Measurements from ENCODE around the gene STOX2. TPM values are rescaled to one million over a fixed set of nuclear protein-coding genes. Genes with fewer than 3 reads are reported as not detected.

STOX2 gene
- polyA plus RNA-seq, 1 of the 3 experiments (the other 2 are of a cell fraction): 0.16 TPM

- TF ChIP-seq POLR2AphosphoS5 (IDR thresholded peaks at IDR 0.05; ENCODE audit: low read depth, low read length) (no peak), SMC3 (IDR thresholded peaks at IDR 0.05; ENCODE audit: low read depth, low read length) (no peak), PBX3 (IDR thresholded peaks at IDR 0.05) (no peak), TEAD4 (IDR thresholded peaks at IDR 0.05; ENCODE audit: borderline replicate concordance, insufficient read depth) (no peak), FOXJ3 (CRISPR knock-in tag; IDR thresholded peaks at IDR 0.05) (no peak), JUND (IDR thresholded peaks at IDR 0.05) (no peak), RXRA (IDR thresholded peaks at IDR 0.05; ENCODE audit: borderline replicate concordance, low read depth) (no peak), GABPA (IDR thresholded peaks at IDR 0.05; ENCODE audit: low read depth) (no peak), ELF1 (IDR thresholded peaks at IDR 0.05) (no peak), FOSL2 (IDR thresholded peaks at IDR 0.05; ENCODE audit: borderline replicate concordance, low read depth) (no peak), REST (IDR thresholded peaks at IDR 0.05; ENCODE audit: low read depth, low read length) (no peak), ZBTB33 (IDR thresholded peaks at IDR 0.05; ENCODE audit: borderline replicate concordance, low read depth) (no peak), YY1 (IDR thresholded peaks at IDR 0.05; ENCODE audit: low read depth) (no peak), USF2 (IDR thresholded peaks at IDR 0.05; ENCODE audit: borderline replicate concordance, low read depth, low read length) (no peak)
- no peak overlapping the region for H3K27ac ChIP-seq (ENCODE audit: low read depth in 2 of 2, low read length in 1 of 2)
Observed at GRCh38 chr4:183858011-183858615, 47.0 kb upstream of the STOX2 start.

More at GRCh38 chr4:183858011-183858615, 47.0 kb upstream of the STOX2 start:
- ChIA-PET POLR2A (no interaction called here), CTCF (interaction anchor here (1.2 to 2.4 kb wide), 4 partner anchors 9 to 48 kb away, joined by 3 to 8 read pairs (median 4); no protein-coding TSS in a partner anchor)
- no peaks in the 10 kb centered on the region for H3K9me2 ChIP-seq
- no peak overlapping the region for H3K4me3 ChIP-seq (ENCODE audit: low read depth in 2 of 2, low read length in 1 of 2)
- peaks cover 0 to 6% of the 10 kb centered on the region in 2 experiments; a peak in 1 of 4 replicates for H3K4me1 ChIP-seq (ENCODE audit: control insufficient read depth in 1 of 2, insufficient read depth in 2 of 2, low read depth in 1 of 2, low read length in 1 of 2)
- no peaks in the 10 kb centered on the region for H3K9me3 ChIP-seq
- H3K9ac ChIP-seq: no peak overlapping the region
- no peaks in the 10 kb centered on the region for H3F3A ChIP-seq (replicated peaks; ENCODE audit: insufficient read depth)
- H2AFZ ChIP-seq (ENCODE audit: low read depth): no peak overlapping the region
- no peaks in the 10 kb centered on the region for H3K79me2 ChIP-seq (ENCODE audit: insufficient read depth)
- no peak for DNase-seq
- no peaks in the 10 kb centered on the region for H4K20me1 ChIP-seq (ENCODE audit: insufficient read depth)
- no peaks in the 10 kb centered on the region for H3K36me3 ChIP-seq (replicated peaks in 1 of 2; ENCODE audit: control insufficient read depth in 1 of 2, insufficient read depth in 2 of 2, low read length in 1 of 2)
- WGBS (ENCODE audit: low lambda C conversion rate): 63% methylated on average over 13 of the region's 14 CpGs
- no peak overlapping the region for H3K4me2 ChIP-seq
- peaks cover 6% of the 10 kb centered on the region for H3K27me3 ChIP-seq (ENCODE audit: insufficient read depth)

Data from SK-N-SH (cell line).